AG10803 (cell line): ENCODE results near the gene TBC1D21.
A peak's percentile ranks its signal among the peaks of the same experiment; 100 is the strongest.

Experiments used
- DNase-seq: peaks from one replicate; pipeline ENCODE4 v3.0.0; 2010; ENCODE audit warnings: low read depth
- H3K4me3 ChIP-seq: 2 replicates; pipeline ENCODE4 v1.5.1; 2011; ENCODE audit warnings: mild to moderate bottlenecking, low read length, control low read depth
- CTCF ChIP-seq: conservative IDR thresholded peaks from 2 replicates; pipeline ENCODE4 v1.5.1; 2011; ENCODE audit warnings: mild to moderate bottlenecking, low read length, control low read depth, inconsistent platforms

TBC1D21 gene

GRCh38 chr15:73921254-73921925 lies 48.0 kb downstream of the TBC1D21 start:
- TF ChIP-seq CTCF, result no peak
- DNase-seq, result no peak
- no peak overlapping the region for H3K4me3 ChIP-seq

GRCh38 chr15:73922186-73923151 lies 49.1 kb downstream of the TBC1D21 start:
- TF ChIP-seq CTCF, result no peak
- peak; percentile 75 for DNase-seq
- H3K4me3 ChIP-seq, result peak overlapping the region; percentile 20

GRCh38 chr15:73923156-73923487 lies 49.8 kb downstream of the TBC1D21 start:
- DNase-seq, result no peak
- no peak for TF ChIP-seq CTCF
- H3K4me3 ChIP-seq, result peak overlapping the region; percentile 20

GRCh38 chr15:73923488-73924164 lies 50.3 kb downstream of the TBC1D21 start:
- no peak for TF ChIP-seq CTCF
- no peak overlapping the region for H3K4me3 ChIP-seq
- no peak for DNase-seq

- peak overlapping the region; percentile 28; the same call in 1 of the 2 replicates for H3K4me3 ChIP-seq
- DNase-seq, result peak; percentile 84
- TF ChIP-seq CTCF, result no peak
Measured at GRCh38 chr15:73924171-73924921, 51.0 kb downstream of the TBC1D21 start.

- no peak for TF ChIP-seq CTCF
- H3K4me3 ChIP-seq, result peak overlapping the region; percentile 90
- DNase-seq, result no peak
Measured at GRCh38 chr15:73925848-73926218, 52.5 kb downstream of the TBC1D21 start.
